Kidney epithelial cell (primary cell): Measurements from ENCODE around the gene GMCL1. TPM values are rescaled to one million over a fixed set of nuclear protein-coding genes. Genes with fewer than 3 reads are reported as not detected.
"Not testable (repeated sequence)": the region's sequence is repeated elsewhere in the genome, so short reads cannot be mapped to it uniquely, and the experiment has no call there.

Experiments
- DNase-seq: peaks from one replicate; pipeline ENCODE4 v3.0.0-alpha.2; 2010; ENCODE audit warnings: low read depth
- H3K27me3 ChIP-seq: 2 replicates; pipeline ENCODE4 v1.6.0; 2011; ENCODE audit warnings: low read length; ENCODE audit not compliant: control insufficient read depth, insufficient read depth
- H3K36me3 ChIP-seq: 2 replicates; pipeline ENCODE4 v1.5.1; 2011; ENCODE audit warnings: low read length; ENCODE audit not compliant: control insufficient read depth, insufficient read depth
- H3K4me3 ChIP-seq: 2 replicates; pipeline ENCODE4 v1.5.1; 2011; ENCODE audit warnings: low read depth, mild to moderate bottlenecking, control low read depth, low read length
- CTCF ChIP-seq: IDR thresholded peaks from 2 replicates; pipeline ENCODE4 v1.5.1; 2011; ENCODE audit warnings: mild to moderate bottlenecking, moderate library complexity, low read length, control low read depth, inconsistent platforms; ENCODE audit not compliant: insufficient read depth, poor library complexity, severe bottlenecking
- total RNA-seq: library from RNA; depleted of rRNA; stranded (reverse); fragments of >200 nt; gene quantifications from 2 replicates; pipeline ENCODE4 v1.2.3, GENCODE V29; 2015

GMCL1 gene
- total RNA-seq, 1 donor from 2014 or later: 12.2 TPM

GRCh38 chr2:69801745-69802290 lies 27.6 kb upstream of the GMCL1 start:
- Histone ChIP-seq H3K4me3 (no peak overlapping the region), H3K36me3 (no peaks in the 10 kb centered on the region), H3K27me3 (no peaks in the 10 kb centered on the region)
- DNase-seq: no peak
- no peak for TF ChIP-seq CTCF

DNA sequence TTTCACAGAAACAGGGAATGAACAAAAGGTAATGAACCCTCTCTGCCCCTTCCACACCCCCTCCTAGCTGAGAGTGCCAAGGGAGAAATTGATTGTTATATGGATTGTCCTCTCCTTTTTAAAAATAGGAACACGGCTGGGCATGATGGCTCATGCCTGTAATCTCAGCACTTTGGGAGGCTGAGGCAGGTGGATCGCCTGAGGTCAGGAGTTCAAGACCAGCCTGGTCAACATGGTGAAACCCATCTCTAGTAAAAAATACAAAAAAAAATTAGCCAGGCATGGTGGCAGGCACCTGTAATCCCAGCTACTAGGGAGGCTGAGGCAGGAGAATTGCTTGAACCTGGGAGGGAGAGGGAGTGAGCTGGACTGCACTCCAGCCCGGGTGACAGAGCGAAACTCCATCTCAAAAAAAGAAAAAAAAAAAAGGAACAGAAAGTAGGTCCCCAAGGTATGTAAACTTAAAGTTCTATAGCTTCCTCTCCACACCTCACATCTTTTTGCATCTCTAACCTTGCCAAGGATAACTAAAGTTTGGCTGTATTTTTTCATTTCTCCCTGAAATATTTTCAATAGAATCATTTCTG lies 26.6 kb upstream of the GMCL1 start:
- H3K4me3 ChIP-seq, DNase-seq, H3K27me3 ChIP-seq, H3K36me3 ChIP-seq: not testable (repeated sequence)

GRCh38 chr2:69804416-69804815 lies 25.0 kb upstream of the GMCL1 start:
- peaks cover 2% of the 10 kb centered on the region for H3K36me3 ChIP-seq
- no peak for DNase-seq
- no peak overlapping the region for H3K4me3 ChIP-seq

GRCh38 chr2:69805887-69806286 lies 23.6 kb upstream of the GMCL1 start:
- no peaks in the 10 kb centered on the region for H3K27me3 ChIP-seq
- no peak for TF ChIP-seq CTCF
- no peak for DNase-seq
- H3K4me3 ChIP-seq: no peak overlapping the region
- H3K36me3 ChIP-seq: peaks cover 6% of the 10 kb centered on the region

More at GRCh38 chr2:69804416-69804815, 25.0 kb upstream of the GMCL1 start:
- TF ChIP-seq CTCF: no peak
- H3K27me3 ChIP-seq: no peaks in the 10 kb centered on the region

GRCh38 chr2:69807821-69808540 lies 21.5 kb upstream of the GMCL1 start:
- Histone ChIP-seq H3K4me3 (no peak overlapping the region), H3K36me3 (peaks cover 7% of the 10 kb centered on the region), H3K27me3 (no peaks in the 10 kb centered on the region)
- TF ChIP-seq CTCF: no peak
- DNase-seq: no peak

- DNase-seq: no peak
- Histone ChIP-seq H3K27me3 (no peaks in the 10 kb centered on the region), H3K36me3 (peaks cover 7% of the 10 kb centered on the region), H3K4me3 (no peak overlapping the region)
- no peak for TF ChIP-seq CTCF
Measured at GRCh38 chr2:69810550-69810949, 18.9 kb upstream of the GMCL1 start.
